Loucy (cell line): Measurements from ENCODE around the gene ATP1B3.

Source experiments
- H2AFZ ChIP-seq: fragments of 200-600 bp; sonication (generic); 2 replicates; pipeline ENCODE4 v1.6.0; 2016; ENCODE audit warnings: antibody characterized with exemption, mild to moderate bottlenecking, low read length, moderate library complexity
- H3F3A ChIP-seq: fragments of 200-600 bp; 2 replicates; pipeline ENCODE4 v1.6.0; 2016; ENCODE audit warnings: antibody characterized with exemption, low read depth, mild to moderate bottlenecking
- H3K27me3 ChIP-seq: fragments of 200-600 bp; sonication (generic); 2 replicates; pipeline ENCODE4 v1.6.1; 2014; ENCODE audit warnings: low read length, mild to moderate bottlenecking; ENCODE audit not compliant: insufficient read depth, poor library complexity, severe bottlenecking
- H3K36me3 ChIP-seq: fragments of 200-600 bp; sonication (generic); 2 replicates; pipeline ENCODE4 v1.6.1; 2016; ENCODE audit warnings: low read length; ENCODE audit not compliant: insufficient read depth
- H3K4me1 ChIP-seq: fragments of 200-600 bp; sonication (generic); 2 replicates; pipeline ENCODE4 v1.5.1; 2014; ENCODE audit warnings: low read length, mild to moderate bottlenecking; ENCODE audit not compliant: insufficient read depth, poor library complexity, severe bottlenecking
- H3K4me2 ChIP-seq: fragments of 200-600 bp; sonication (generic); 2 replicates; pipeline ENCODE4 v1.6.0; 2014; ENCODE audit warnings: antibody characterized with exemption, low read length, low read depth, mild to moderate bottlenecking; ENCODE audit not compliant: poor library complexity, severe bottlenecking
- H3K4me3 ChIP-seq: fragments of 200-600 bp; sonication (generic); 2 replicates; pipeline ENCODE4 v1.5.1; 2014; ENCODE audit warnings: low read length, mild to moderate bottlenecking, mixed read lengths; ENCODE audit not compliant: poor library complexity, severe bottlenecking
- H3K79me2 ChIP-seq: fragments of 200-600 bp; sonication (generic); 2 replicates; pipeline ENCODE4 v1.6.1; 2014; ENCODE audit warnings: low read length; ENCODE audit not compliant: insufficient read depth
- H3K9ac ChIP-seq: fragments of 200-600 bp; sonication (generic); 2 replicates; pipeline ENCODE4 v1.6.0; 2014; ENCODE audit warnings: mild to moderate bottlenecking, low read depth, low read length, moderate library complexity; ENCODE audit not compliant: poor library complexity, severe bottlenecking
- H3K9me2 ChIP-seq: fragments of 200-600 bp; sonication (generic); replicated peaks from 2 replicates; pipeline ENCODE4 v1.6.1; 2016; ENCODE audit warnings: low read depth, low read length, mixed read lengths
- H3K9me3 ChIP-seq: fragments of 200-600 bp; sonication (generic); 2 replicates; pipeline ENCODE4 v1.6.1; 2014; ENCODE audit warnings: mild to moderate bottlenecking, antibody characterized with exemption, low read length, low read depth; ENCODE audit not compliant: insufficient read depth
- H4K20me1 ChIP-seq: fragments of 200-600 bp; sonication (generic); 2 replicates; pipeline ENCODE4 v1.6.0; 2014; ENCODE audit warnings: antibody characterized with exemption, low read length, mild to moderate bottlenecking; ENCODE audit not compliant: insufficient read depth, poor library complexity, severe bottlenecking
- EZH2phosphoT487 ChIP-seq: fragments of 200-600 bp; IDR thresholded peaks from 2 replicates; pipeline ENCODE4 v1.6.1; 2018; ENCODE audit warnings: antibody characterized with exemption, mild to moderate bottlenecking, moderate library complexity, borderline replicate concordance
- TF ChIP-seq, protein P1 (sequence below): fragments of 200-600 bp; sonication (generic); conservative IDR thresholded peaks from 2 replicates; pipeline ENCODE4 v1.5.1; 2014; ENCODE audit warnings: mild to moderate bottlenecking, antibody characterized with exemption, low read length

ATP1B3 gene

DNA sequence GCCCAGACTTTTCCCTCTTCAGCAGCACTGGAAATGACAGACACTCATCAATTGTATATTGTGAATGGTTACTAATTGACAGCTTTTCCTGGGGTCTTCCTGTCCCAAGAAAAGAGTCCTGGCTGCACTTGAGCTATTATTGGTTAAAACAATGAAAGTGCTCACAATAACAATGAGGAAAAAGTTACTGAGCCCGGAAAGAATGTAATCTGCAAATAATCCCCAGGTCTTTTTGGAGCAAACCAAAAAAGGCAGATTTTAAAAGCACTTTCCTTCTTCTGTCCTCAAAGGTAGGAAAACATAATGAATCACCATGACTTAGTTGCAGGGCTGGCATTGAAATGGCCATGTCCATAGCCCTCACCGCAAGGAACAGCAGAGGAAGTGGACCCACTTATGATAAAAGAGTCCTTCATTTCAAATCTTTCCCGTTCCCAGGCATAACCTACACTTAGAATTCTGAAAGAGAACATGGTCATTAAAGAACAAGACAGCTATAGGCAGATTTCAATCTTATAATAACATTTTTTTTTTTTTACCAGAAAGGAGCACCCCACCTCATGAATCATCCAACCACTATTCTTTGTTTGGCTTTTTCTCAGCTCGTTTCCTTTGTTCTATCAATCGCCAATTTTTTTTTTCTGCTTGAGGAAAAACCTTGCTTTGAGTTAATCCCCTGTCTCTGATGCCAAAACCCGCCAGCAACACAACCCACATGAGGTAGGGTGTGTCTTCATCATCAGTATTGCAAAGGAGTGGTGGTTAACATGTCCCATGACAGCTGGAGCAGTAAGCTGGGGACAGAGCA is 35.5 kb upstream of the ATP1B3 start:
- no peak for TF ChIP-seq EZH2phosphoT487
- TF ChIP-seq, protein P1, sequence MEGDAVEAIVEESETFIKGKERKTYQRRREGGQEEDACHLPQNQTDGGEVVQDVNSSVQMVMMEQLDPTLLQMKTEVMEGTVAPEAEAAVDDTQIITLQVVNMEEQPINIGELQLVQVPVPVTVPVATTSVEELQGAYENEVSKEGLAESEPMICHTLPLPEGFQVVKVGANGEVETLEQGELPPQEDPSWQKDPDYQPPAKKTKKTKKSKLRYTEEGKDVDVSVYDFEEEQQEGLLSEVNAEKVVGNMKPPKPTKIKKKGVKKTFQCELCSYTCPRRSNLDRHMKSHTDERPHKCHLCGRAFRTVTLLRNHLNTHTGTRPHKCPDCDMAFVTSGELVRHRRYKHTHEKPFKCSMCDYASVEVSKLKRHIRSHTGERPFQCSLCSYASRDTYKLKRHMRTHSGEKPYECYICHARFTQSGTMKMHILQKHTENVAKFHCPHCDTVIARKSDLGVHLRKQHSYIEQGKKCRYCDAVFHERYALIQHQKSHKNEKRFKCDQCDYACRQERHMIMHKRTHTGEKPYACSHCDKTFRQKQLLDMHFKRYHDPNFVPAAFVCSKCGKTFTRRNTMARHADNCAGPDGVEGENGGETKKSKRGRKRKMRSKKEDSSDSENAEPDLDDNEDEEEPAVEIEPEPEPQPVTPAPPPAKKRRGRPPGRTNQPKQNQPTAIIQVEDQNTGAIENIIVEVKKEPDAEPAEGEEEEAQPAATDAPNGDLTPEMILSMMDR, result no peak
- H2AFZ ChIP-seq, result no peak overlapping the region
- H3K4me2 ChIP-seq, result no peak overlapping the region

DNA sequence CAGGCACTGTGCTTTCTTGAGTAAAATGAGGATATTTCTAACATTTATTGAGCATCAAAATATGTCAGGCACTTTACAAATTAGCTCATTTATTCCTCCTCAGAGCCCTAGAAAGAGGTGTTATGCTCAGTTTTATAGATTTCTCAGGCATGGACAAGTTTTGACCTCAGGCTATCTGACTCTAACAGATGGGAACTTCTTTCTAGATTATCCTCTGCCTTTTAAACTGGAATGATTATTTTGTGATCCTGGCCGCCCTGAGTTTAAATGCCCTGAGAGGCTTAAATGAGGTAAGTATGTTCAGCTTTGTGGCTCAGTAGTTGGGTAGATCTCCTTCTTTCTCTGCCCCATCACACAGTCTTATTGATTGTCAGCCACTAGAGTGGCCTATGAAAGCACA is 32.3 kb upstream of the ATP1B3 start:
- Histone ChIP-seq H3K9ac (no peak overlapping the region), H3F3A (no peaks in the 10 kb centered on the region), H3K4me2 (no peak overlapping the region), H4K20me1 (no peaks in the 10 kb centered on the region), H3K36me3 (no peaks in the 10 kb centered on the region), H3K4me3 (no peak overlapping the region), H3K9me3 (no peaks in the 10 kb centered on the region), H2AFZ (no peak overlapping the region), H3K27me3 (no peaks in the 10 kb centered on the region), H3K4me1 (no peaks in the 10 kb centered on the region), H3K9me2 (no peaks in the 10 kb centered on the region), H3K79me2 (no peaks in the 10 kb centered on the region)
- TF ChIP-seq, protein P1, result no peak
- no peak for TF ChIP-seq EZH2phosphoT487

More for the DNA sequence above, 35.5 kb upstream of the ATP1B3 start:
- Histone ChIP-seq H3K4me3 (no peak overlapping the region), H4K20me1 (no peaks in the 10 kb centered on the region), H3K4me1 (no peaks in the 10 kb centered on the region), H3K36me3 (no peaks in the 10 kb centered on the region), H3K9ac (no peak overlapping the region), H3K9me3 (no peaks in the 10 kb centered on the region), H3F3A (no peaks in the 10 kb centered on the region), H3K9me2 (no peaks in the 10 kb centered on the region), H3K79me2 (no peaks in the 10 kb centered on the region), H3K27me3 (no peaks in the 10 kb centered on the region)

DNA sequence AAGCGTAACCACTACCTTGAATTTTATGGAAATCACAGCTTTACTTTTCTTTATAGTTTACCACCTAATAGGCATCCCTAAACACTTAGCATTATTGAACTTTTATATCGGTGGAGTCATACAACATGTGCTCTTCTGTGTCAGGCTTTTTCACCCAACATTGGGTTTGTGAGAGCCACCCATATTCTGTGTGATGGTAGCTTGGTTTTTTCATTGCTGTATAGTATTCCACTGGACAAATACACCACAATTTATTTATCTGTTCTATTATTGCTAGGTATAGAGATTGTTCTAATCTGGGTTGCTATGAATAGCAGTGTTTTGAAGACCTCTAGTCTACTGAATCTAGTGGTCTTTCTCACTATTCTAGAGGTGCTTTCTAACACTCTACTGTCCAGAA is 31.6 kb upstream of the ATP1B3 start:
- H3K36me3 ChIP-seq, result no peaks in the 10 kb centered on the region
- H3K4me3 ChIP-seq, result no peak overlapping the region
- H3K9ac ChIP-seq, result no peak overlapping the region
- H2AFZ ChIP-seq, result no peak overlapping the region
- no peaks in the 10 kb centered on the region for H3K9me2 ChIP-seq
- H3F3A ChIP-seq, result no peaks in the 10 kb centered on the region
- TF ChIP-seq, protein P1, result no peak
- TF ChIP-seq EZH2phosphoT487, result no peak
- H4K20me1 ChIP-seq, result no peaks in the 10 kb centered on the region
- H3K9me3 ChIP-seq, result no peaks in the 10 kb centered on the region
- H3K79me2 ChIP-seq, result no peaks in the 10 kb centered on the region
- H3K4me1 ChIP-seq, result no peaks in the 10 kb centered on the region
- H3K4me2 ChIP-seq, result no peak overlapping the region
- no peaks in the 10 kb centered on the region for H3K27me3 ChIP-seq
